Small intestine (tissue), 16 donors: Measurements from ENCODE around the gene CTAGE15. TPM values are rescaled to one million over a fixed set of nuclear protein-coding genes. Genes with fewer than 3 reads are reported as not detected.
A peak's percentile ranks its signal among the peaks of the same experiment; 100 is the strongest.
"Not testable (repeated sequence)": the region's sequence is repeated elsewhere in the genome, so short reads cannot be mapped to it uniquely, and the experiment has no call there.

Experiments used
- DNase-seq, 2 donors: peaks; one replicate each; pipeline versions ENCODE4 v3.0.0 to v3.0.0-alpha.2; 2013
- FAIRE-seq: peaks from 2 replicates; lab custom pipeline; 2012; peaks lifted over from hg19 to GRCh38; lab: Jason Lieb, UNC
- H3K27ac ChIP-seq, 3 donors: one replicate each; pipeline ENCODE4 v1.5.1; 2013; ENCODE audit warnings: low read length in 2 of 3, mild to moderate bottlenecking in 2 of 3, control low read depth in 1 of 3, inconsistent platforms in 1 of 3, low read depth in 1 of 3, moderate library complexity in 1 of 3
- H3K27me3 ChIP-seq, 3 donors: one replicate each; pipeline ENCODE4 v1.6.1; 2013; ENCODE audit warnings: low read length in 3 of 3, inconsistent platforms in 1 of 3; ENCODE audit not compliant: control insufficient read depth in 3 of 3, insufficient read depth in 3 of 3
- H3K36me3 ChIP-seq, 3 donors: one replicate each; pipeline ENCODE4 v1.6.1; 2013; ENCODE audit warnings: low read length in 3 of 3, inconsistent platforms in 1 of 3, low read depth in 1 of 3, mild to moderate bottlenecking in 1 of 3, moderate library complexity in 1 of 3; ENCODE audit not compliant: control insufficient read depth in 3 of 3, insufficient read depth in 2 of 3
- H3K4me1 ChIP-seq, 3 donors: one replicate each; pipeline ENCODE4 v1.6.1; 2013; ENCODE audit warnings: low read length in 2 of 3, inconsistent platforms in 1 of 3, low read depth in 1 of 3, mild to moderate bottlenecking in 1 of 3, moderate library complexity in 1 of 3; ENCODE audit not compliant: control insufficient read depth in 3 of 3, insufficient read depth in 2 of 3
- H3K4me3 ChIP-seq, 3 donors: one replicate each; pipeline ENCODE4 v1.5.1; 2013; ENCODE audit warnings: low read length in 3 of 3, control low read depth in 1 of 3, inconsistent platforms in 1 of 3, low read depth in 1 of 3, mild to moderate bottlenecking in 1 of 3, moderate library complexity in 1 of 3
- H3K9me3 ChIP-seq, 2 donors: one replicate each; pipeline ENCODE4 v1.6.1; 2013; ENCODE audit warnings: low read depth in 1 of 2, low read length in 1 of 2; ENCODE audit not compliant: control insufficient read depth in 2 of 2, insufficient read depth in 1 of 2
- WGBS, 3 donors: extraction: QIAGEN DNeasy Blood & Tissue Kit; methylation state at CpG; one replicate each; pipeline ENCODE4 v1.1.7; 2013; 5-methylcytosine and 5-hydroxymethylcytosine counted together
- long read RNA-seq, 10 donors: transcript quantifications; one replicate each; lab custom pipeline, GENCODE V29; 2026
- polyA plus RNA-seq, 4 donors: library from polyadenylated mRNA; stranded (reverse) in 3 of 4; unstranded in 1 of 4; fragments of 200-250 nt in 3 of 4; fragments of 120-200 nt in 1 of 4; gene quantifications; one replicate each; pipeline versions ENCODE4 v1.2.1 to v1.2.3, GENCODE V29; 2013
- donor health status: healthy with polysubstance abuse.
- donor health status: control.
- donor health status: control.
- donor health status: Bipolar disorder and iron deficiency.
- donor health status: healthy.

Gene CTAGE15, protein sequence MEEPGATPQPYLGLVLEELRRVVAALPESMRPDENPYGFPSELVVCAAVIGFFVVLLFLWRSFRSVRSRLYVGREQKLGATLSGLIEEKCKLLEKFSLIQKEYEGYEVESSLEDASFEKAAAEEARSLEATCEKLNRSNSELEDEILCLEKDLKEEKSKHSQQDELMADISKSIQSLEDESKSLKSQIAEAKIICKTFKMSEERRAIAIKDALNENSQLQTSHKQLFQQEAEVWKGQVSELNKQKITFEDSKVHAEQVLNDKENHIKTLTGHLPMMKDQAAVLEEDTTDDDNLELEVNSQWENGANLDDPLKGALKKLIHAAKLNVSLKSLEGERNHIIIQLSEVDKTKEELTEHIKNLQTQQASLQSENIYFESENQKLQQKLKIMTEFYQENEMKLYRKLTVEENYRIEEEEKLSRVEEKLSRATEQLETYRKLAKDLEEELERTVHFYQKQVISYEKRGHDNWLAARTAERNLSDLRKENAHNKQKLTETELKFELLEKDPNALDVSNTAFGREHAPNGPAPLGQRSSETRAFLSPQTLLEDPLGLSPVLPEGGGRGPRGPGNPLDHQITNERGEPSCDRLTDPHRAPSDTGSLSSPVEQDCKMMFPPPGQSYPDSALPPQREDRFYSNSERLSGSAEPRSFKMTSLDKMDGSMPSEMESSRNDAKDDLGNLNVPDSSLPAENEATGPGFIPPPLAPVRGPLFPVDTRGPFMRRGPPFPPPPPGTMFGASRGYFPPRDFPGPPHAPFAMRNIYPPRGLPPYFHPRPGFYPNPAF
- polyA plus RNA-seq, result 1 to 10 TPM in 1 of 4 donors, under 1 TPM in 3; 0.33 to 5.0 (median 0.72) TPM
- long read RNA-seq, donor 1, result 0 reads
- long read RNA-seq, donor 2, result 0 reads
- long read RNA-seq, donor 3, result 0 reads
- long read RNA-seq, donor 4, result 0 reads
- long read RNA-seq, donor 5, result 0 reads
- long read RNA-seq, donor 6, result 0 reads
- long read RNA-seq, donor 7, result 0 reads
- long read RNA-seq, donor 8, result 0 reads
- long read RNA-seq, donor 9, result 0 reads
- long read RNA-seq, donor 10, result 0 reads

- FAIRE-seq, H3K36me3 ChIP-seq, H3K9me3 ChIP-seq, H3K27me3 ChIP-seq, H3K4me1 ChIP-seq, H3K27ac ChIP-seq, DNase-seq, H3K4me3 ChIP-seq: not testable (repeated sequence)
- WGBS, 3 donors, result 95% methylated on average over 6 of the region's 20 CpGs; no CpG with 5 or more reads in 1 of the 3 donors
Observed at GRCh38 chr7:143571501-143571900, at the start of gene CTAGE15. CTAGE15 (plus strand) TSS chr7:143571801; CDS start chr7:143571818, 17 bp downstream.

DNA sequence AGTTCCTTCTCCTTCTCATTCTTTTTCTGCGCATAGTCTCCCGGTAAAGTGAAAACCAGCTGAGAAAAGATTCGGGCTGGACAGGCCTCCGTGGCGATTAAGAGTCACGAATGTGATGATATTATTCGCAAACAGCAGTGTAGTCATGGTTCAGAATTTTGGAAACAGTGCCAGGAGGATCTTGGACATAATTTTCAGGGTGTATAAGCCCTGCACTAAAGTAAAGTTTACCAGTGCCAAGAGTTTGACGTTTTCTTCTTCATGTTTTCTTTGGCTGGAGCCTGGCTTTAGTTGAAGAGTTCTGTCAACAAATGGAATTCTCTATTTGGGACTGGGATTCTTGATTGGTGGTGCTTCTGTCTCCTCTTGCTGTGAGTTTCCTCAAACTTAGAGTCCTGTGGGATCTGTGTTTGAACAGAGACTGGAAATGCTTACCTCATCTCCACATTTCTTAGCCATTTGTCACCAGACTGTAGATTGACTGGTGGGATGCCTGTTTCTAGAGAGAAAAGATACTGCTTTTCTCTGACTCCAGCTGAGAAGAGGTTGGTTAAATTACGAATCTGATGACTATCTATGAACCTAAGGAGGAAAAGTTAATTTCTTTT lies 49.2 kb upstream of the CTAGE15 start:
- H3K9me3 ChIP-seq, H3K4me1 ChIP-seq, H3K4me3 ChIP-seq, DNase-seq, H3K27me3 ChIP-seq, H3K27ac ChIP-seq, H3K36me3 ChIP-seq: not testable (repeated sequence)
- WGBS, 3 donors, result no CpG with 5 or more reads among the region's 9 CpGs
- peak; percentile 15 for FAIRE-seq

DNA sequence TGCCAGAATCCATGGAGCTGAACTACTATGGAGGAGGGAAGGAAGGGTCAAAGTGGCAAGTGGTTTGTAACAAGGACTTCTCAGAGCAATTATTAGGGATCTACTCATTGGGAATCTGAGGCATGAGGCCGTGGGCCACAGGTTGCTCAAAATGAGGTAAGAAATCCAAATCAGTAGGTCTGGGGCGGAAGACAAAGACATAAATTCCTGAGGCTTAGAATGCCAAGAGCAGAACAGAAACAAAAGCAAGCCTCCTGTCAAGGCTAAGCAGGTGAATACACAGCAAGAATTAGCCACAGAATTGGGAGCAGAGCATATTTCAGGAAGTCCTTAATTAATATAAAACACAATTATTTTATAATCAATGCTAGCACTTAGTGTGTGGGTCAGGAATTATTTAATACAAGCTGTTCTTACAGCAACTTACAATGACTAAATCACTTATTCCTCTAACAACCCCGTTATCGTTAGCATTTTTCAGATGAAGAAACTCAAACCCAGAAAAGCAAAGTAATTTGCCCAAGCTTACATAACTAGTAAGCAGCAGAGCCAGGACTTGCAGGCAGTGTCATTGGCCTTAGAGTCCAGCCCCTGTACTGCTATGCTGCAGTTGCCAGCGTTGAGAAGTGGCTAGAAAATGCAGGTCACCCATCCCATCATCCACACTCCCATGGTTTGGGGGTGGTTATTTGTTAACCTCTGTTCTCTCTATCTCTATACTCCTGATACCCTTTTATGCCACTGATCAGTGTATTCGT lies 40.3 kb upstream of the CTAGE15 start:
- not testable (repeated sequence) for DNase-seq, H3K36me3 ChIP-seq, FAIRE-seq, H3K27me3 ChIP-seq, H3K27ac ChIP-seq, H3K4me3 ChIP-seq, H3K4me1 ChIP-seq, H3K9me3 ChIP-seq
- 75 to 97% (median 89%) methylated on average over 3 to 4 of the region's 6 CpGs for WGBS, 3 donors

- H3K36me3 ChIP-seq, H3K27ac ChIP-seq, H3K4me3 ChIP-seq, FAIRE-seq, DNase-seq, H3K27me3 ChIP-seq, H3K9me3 ChIP-seq, H3K4me1 ChIP-seq: not testable (repeated sequence)
- WGBS, 3 donors, result no CpG with 5 or more reads among the region's 1 CpG
Observed at GRCh38 chr7:143531932-143532331, 39.7 kb upstream of the CTAGE15 start.

GRCh38 chr7:143533213-143533839 lies 38.3 kb upstream of the CTAGE15 start:
- FAIRE-seq, H3K27me3 ChIP-seq, H3K36me3 ChIP-seq, H3K4me3 ChIP-seq, DNase-seq, H3K9me3 ChIP-seq, H3K27ac ChIP-seq, H3K4me1 ChIP-seq: not testable (repeated sequence)
- no CpG with 5 or more reads among the region's 6 CpGs for WGBS, 3 donors

GRCh38 chr7:143536443-143536842 lies 35.2 kb upstream of the CTAGE15 start:
- not testable (repeated sequence) for FAIRE-seq

DNA sequence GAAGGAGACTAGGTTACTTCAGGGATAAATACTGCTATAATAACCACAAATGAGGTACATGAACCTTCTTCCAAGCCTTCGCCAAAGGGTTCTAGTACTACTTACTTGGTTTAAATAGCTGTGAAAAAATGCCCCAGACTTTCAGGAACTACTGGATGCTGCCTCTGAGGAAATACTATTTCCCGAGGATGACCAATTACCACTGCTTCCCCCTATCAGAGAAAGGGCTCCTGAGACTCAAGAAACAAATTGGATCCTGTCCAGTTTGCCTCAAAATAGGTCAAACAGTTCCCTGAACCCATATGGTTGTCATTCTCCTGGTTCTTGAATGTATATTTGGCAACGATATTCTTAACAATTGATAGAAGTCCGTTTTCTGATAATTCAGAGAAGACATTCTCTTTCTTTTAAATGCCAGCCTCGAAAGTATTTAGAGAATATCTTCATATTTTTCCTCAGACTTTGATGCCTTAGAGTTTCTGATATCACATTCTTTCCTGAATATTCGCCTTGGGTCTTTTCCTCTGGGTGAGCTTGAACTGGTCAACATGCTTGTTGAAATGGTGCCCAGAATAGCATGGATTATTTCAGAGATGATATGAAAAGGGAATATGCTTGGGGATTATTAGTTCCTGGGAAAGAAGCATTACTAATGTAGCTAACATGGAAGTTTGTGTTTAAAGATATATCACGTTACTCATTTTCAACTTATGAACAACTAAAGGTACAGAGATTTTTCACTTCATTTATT lies 28.1 kb upstream of the CTAGE15 start:
- WGBS, 3 donors, result no CpG with 5 or more reads among the region's 7 CpGs
- not testable (repeated sequence) for H3K27ac ChIP-seq, H3K27me3 ChIP-seq, H3K9me3 ChIP-seq, H3K4me1 ChIP-seq, H3K4me3 ChIP-seq, FAIRE-seq, DNase-seq, H3K36me3 ChIP-seq

More at GRCh38 chr7:143536443-143536842, 35.2 kb upstream of the CTAGE15 start:
- WGBS, 3 donors, result 100% methylated on average over 1 of the region's 1 CpG; no CpG with 5 or more reads in 1 of the 3 donors
- not testable (repeated sequence) for H3K9me3 ChIP-seq, H3K27me3 ChIP-seq, H3K36me3 ChIP-seq, H3K4me3 ChIP-seq, H3K27ac ChIP-seq, H3K4me1 ChIP-seq, DNase-seq
